ENCODE measurements around the gene GKAP1. TPM values are rescaled to one million over a fixed set of nuclear protein-coding genes. Genes with fewer than 3 reads are reported as not detected.

GKAP1 gene
- total RNA-seq, 1 donor from 2014 or later = 22.9 TPM

DNA sequence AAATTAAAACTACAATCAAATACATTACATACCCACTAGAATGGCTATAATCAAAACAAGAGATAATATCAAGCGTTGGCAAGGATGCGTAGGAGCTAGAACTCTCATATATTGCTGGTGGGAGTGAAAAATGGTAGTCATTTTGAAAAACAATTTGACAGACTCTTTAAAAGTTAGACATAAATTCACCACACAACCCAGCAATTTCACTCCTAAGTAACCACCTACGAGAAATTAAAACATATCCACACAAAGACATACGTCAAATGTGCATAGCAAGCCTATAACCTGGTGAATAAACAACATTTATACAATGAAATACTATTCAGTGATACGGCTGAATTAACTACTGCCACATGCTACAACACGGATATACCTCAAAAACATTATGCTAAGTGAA is 44.7 kb downstream of the GKAP1 start:
- Mint-ChIP-seq H3K27me3 (no peaks in the 10 kb centered on the region), H3K27ac (no peak overlapping the region), H3K36me3 (ENCODE audit: insufficient read depth) (peaks cover 11% of the 10 kb centered on the region), H3K4me3 (ENCODE audit: low read depth) (no peak overlapping the region), H3K4me1 (ENCODE audit: low read depth) (no peaks in the 10 kb centered on the region), H3K9me3 (ENCODE audit: low read depth) (no peaks in the 10 kb centered on the region)
- DNase-seq (ENCODE audit: low spot score, unreplicated experiment) = no peak
- TF ChIP-seq, protein P1, sequence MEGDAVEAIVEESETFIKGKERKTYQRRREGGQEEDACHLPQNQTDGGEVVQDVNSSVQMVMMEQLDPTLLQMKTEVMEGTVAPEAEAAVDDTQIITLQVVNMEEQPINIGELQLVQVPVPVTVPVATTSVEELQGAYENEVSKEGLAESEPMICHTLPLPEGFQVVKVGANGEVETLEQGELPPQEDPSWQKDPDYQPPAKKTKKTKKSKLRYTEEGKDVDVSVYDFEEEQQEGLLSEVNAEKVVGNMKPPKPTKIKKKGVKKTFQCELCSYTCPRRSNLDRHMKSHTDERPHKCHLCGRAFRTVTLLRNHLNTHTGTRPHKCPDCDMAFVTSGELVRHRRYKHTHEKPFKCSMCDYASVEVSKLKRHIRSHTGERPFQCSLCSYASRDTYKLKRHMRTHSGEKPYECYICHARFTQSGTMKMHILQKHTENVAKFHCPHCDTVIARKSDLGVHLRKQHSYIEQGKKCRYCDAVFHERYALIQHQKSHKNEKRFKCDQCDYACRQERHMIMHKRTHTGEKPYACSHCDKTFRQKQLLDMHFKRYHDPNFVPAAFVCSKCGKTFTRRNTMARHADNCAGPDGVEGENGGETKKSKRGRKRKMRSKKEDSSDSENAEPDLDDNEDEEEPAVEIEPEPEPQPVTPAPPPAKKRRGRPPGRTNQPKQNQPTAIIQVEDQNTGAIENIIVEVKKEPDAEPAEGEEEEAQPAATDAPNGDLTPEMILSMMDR (IDR thresholded peaks at IDR 0.05; ENCODE audit: unreplicated experiment) = no peak

DNA sequence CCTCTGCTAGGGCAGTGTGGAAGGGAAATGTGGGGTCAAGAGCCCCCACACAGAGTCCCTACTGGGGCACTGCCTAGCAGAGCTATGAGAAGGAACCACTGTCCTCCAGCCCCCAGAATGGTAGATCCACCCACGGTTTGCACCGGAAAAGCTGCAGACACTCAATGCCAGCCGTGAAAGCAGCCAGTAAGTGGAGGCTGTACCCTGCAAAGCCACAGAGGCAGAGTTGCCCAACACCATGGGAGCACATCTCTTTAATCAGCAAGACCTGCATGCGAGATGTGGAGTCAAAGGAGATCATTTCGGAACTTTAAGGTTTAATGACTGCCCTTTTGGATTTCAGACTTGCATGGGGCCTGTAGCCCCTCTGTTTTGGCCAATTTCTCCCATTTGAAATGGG is 52.2 kb downstream of the GKAP1 start:
- H3K4me3 Mint-ChIP-seq (ENCODE audit: low read depth) = no peak overlapping the region
- H3K27ac Mint-ChIP-seq = no peak overlapping the region
- H3K36me3 Mint-ChIP-seq (ENCODE audit: insufficient read depth) = peaks cover 32% of the 10 kb centered on the region
- DNase-seq (ENCODE audit: low spot score, unreplicated experiment) = no peak
- peaks cover 20% of the 10 kb centered on the region for H3K9me3 Mint-ChIP-seq (ENCODE audit: low read depth)
- TF ChIP-seq, protein P1 (IDR thresholded peaks at IDR 0.05; ENCODE audit: unreplicated experiment) = no peak
- no peaks in the 10 kb centered on the region for H3K4me1 Mint-ChIP-seq (ENCODE audit: low read depth)
- H3K27me3 Mint-ChIP-seq = no peaks in the 10 kb centered on the region

DNA sequence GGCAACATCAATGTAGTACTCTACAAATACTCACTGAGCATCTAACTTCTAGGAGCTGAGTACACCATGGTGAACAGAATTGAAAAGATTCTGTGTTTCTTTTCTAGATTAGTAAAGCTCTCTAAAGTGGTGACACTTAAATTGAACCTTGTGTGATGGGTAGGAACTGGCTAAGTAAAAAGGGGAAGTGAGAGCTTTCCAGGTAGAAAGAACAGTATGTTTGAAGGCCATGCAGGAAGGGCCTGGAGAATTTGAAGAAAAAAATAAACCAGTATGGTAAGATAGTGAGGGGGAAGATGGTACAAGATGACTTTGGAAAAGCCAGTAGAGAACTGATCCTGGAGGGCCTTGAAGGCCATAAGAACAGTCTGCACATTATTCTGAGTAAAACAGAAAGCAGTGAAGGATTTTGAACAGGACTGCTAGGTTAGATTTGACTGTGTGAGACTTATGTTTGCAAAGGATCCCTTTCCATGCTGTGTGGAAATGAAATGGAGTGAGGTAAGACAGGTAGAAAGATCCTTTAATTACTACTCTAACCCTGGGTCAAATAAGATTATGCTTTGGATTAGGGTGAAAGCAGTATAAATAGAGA is 63.1 kb downstream of the GKAP1 start:
- no peaks in the 10 kb centered on the region for H3K9me3 Mint-ChIP-seq (ENCODE audit: low read depth)
- TF ChIP-seq, protein P1 (IDR thresholded peaks at IDR 0.05; ENCODE audit: unreplicated experiment) = no peak
- no peaks in the 10 kb centered on the region for H3K27me3 Mint-ChIP-seq
- DNase-seq (ENCODE audit: low spot score, unreplicated experiment) = no peak
- peaks cover 12% of the 10 kb centered on the region for H3K36me3 Mint-ChIP-seq (ENCODE audit: insufficient read depth)
- H3K4me3 Mint-ChIP-seq (ENCODE audit: low read depth) = no peak overlapping the region
- no peaks in the 10 kb centered on the region for H3K4me1 Mint-ChIP-seq (ENCODE audit: low read depth)
- H3K27ac Mint-ChIP-seq = no peak overlapping the region

DNA sequence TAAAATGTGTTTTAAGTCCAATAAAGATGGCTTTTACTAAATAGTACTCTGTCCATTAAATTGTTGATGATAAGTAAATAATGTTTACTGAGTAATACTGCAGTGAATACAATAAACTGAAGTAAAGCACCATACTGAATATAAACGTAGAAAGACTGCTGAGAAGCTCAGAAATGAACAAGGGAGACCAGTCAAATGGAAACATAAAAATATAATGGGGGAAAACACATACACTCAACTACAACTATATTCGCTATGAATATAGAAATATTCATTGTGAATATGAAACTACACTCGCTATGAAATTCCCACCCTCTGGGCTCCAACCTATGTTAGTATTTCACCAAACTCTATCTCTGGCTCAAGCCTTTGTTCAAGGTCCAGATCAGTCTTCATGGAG is 67.9 kb downstream of the GKAP1 start:
- Mint-ChIP-seq H3K27me3 (no peaks in the 10 kb centered on the region), H3K36me3 (ENCODE audit: insufficient read depth) (peaks cover 7% of the 10 kb centered on the region)

DNA sequence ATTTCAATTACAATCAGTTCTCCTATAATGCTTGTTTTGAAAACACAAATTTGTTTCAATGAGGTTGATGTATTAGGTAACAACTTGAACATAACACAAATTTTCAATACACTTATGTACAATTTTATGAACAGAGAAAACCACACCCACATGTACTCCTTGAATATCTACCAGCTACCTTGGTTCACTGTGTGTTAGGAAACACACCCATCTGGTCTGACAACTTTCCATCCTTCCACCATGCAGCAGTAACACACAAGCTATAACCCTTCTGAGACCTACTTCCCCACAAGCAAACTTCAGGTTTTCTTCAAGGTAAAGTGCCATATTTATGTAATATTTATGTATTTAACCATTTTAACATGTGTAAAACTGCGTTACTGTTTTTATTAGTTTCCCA is 73.4 kb downstream of the GKAP1 start:
- H3K4me1 Mint-ChIP-seq (ENCODE audit: low read depth) = peaks cover 5% of the 10 kb centered on the region

More for the DNA sequence above, 67.9 kb downstream of the GKAP1 start:
- Mint-ChIP-seq H3K27ac (no peak overlapping the region), H3K9me3 (ENCODE audit: low read depth) (no peaks in the 10 kb centered on the region), H3K4me3 (ENCODE audit: low read depth) (no peak overlapping the region), H3K4me1 (ENCODE audit: low read depth) (peaks cover 2% of the 10 kb centered on the region)
- TF ChIP-seq, protein P1 (IDR thresholded peaks at IDR 0.05; ENCODE audit: unreplicated experiment) = no peak
- no peak for DNase-seq (ENCODE audit: low spot score, unreplicated experiment)

More for the DNA sequence above, 73.4 kb downstream of the GKAP1 start:
- no peak for DNase-seq (ENCODE audit: low spot score, unreplicated experiment)
- TF ChIP-seq, protein P1 (IDR thresholded peaks at IDR 0.05; ENCODE audit: unreplicated experiment) = no peak
- Mint-ChIP-seq H3K36me3 (ENCODE audit: insufficient read depth) (peaks cover 4% of the 10 kb centered on the region), H3K27ac (no peak overlapping the region), H3K27me3 (no peaks in the 10 kb centered on the region), H3K4me3 (ENCODE audit: low read depth) (no peak overlapping the region), H3K9me3 (ENCODE audit: low read depth) (no peaks in the 10 kb centered on the region)
